ENCODE data around the gene CD37.
A peak's percentile ranks its signal among the peaks of the same experiment; 100 is the strongest.

GRCh38 chr19:49339301-49340068 lies 4.3 kb downstream of the CD37 start:
- peak; percentile 16 for TF ChIP-seq CTCF (IDR thresholded peaks at IDR 0.05; ENCODE audit: low read depth, low read length, poor library complexity, severe bottlenecking)
- no peak for TF ChIP-seq EZH2phosphoT487 (IDR thresholded peaks at IDR 0.05; ENCODE audit: borderline replicate concordance, low read length)
